ENCODE data around the gene TMA7.

TMA7 gene

GRCh38 chr3:48402907-48403306, 37.1 kb upstream of the TMA7 start:
- Histone ChIP-seq H3K9ac (no peak overlapping the region), H3K27me3 (ENCODE audit: control insufficient read depth, insufficient read depth, low read length) (no peaks in the 10 kb centered on the region), H3K4me1 (no peaks in the 10 kb centered on the region), H3K9me3 (ENCODE audit: control insufficient read depth, low read length) (no peaks in the 10 kb centered on the region), H3K79me2 (no peaks in the 10 kb centered on the region), H3K4me3 (ENCODE audit: low read depth, low read length) (no peak overlapping the region), H3K27ac (no peak overlapping the region), H3K36me3 (ENCODE audit: control insufficient read depth, insufficient read depth, low read length) (no peaks in the 10 kb centered on the region), H2AFZ (no peak overlapping the region), H3K4me2 (ENCODE audit: low read length) (no peak overlapping the region)
- TF ChIP-seq, protein P1, sequence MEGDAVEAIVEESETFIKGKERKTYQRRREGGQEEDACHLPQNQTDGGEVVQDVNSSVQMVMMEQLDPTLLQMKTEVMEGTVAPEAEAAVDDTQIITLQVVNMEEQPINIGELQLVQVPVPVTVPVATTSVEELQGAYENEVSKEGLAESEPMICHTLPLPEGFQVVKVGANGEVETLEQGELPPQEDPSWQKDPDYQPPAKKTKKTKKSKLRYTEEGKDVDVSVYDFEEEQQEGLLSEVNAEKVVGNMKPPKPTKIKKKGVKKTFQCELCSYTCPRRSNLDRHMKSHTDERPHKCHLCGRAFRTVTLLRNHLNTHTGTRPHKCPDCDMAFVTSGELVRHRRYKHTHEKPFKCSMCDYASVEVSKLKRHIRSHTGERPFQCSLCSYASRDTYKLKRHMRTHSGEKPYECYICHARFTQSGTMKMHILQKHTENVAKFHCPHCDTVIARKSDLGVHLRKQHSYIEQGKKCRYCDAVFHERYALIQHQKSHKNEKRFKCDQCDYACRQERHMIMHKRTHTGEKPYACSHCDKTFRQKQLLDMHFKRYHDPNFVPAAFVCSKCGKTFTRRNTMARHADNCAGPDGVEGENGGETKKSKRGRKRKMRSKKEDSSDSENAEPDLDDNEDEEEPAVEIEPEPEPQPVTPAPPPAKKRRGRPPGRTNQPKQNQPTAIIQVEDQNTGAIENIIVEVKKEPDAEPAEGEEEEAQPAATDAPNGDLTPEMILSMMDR (IDR thresholded peaks at IDR 0.05): no peak

DNA sequence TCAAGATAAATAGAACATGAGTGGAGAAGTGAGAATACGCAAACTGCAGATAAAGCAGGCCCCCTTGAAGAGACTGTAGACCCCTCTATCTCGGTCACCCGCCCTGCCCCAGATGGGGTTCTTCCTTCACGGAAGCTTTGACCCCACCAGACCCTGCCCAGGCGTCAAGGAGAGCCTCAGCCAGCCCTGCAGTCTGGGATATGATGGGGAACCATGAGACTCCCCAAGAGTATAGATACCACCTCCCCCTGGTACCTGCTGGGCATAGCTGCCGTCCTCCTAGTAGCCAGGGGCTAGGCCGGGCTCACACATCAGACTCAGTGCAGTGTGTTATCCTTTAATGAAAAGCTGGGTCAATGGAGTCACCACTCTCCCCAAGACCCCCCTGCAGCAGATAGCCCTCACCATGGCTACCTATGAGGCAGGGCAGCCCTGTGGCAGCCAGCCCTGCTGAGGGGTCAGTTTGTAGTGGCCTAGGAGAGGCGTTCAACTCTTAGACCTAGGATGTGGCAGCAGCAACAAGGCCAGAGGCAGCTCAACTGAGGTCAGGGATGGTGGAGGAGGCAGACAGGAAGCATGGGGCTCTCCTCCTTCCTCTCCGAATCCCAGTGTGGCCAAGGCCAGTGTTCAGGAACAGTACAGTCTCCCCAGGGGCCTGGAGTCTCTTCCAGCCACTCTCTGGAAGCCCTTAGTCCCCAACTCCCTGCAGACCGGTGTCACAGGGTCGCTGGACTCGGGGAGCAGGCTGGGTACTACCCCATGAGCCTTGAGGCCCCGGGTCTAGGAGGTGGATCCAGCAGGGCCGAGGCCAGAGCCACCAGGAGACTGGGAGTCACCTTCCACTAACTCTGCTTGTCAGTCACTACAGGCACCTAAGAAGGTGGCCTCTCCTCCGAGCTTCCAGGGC, 36.3 kb upstream of the TMA7 start:
- TF ChIP-seq, protein P1 (IDR thresholded peaks at IDR 0.05): no peak
- H3K27me3 ChIP-seq (ENCODE audit: control insufficient read depth, insufficient read depth, low read length): no peaks in the 10 kb centered on the region
- H3K36me3 ChIP-seq (ENCODE audit: control insufficient read depth, insufficient read depth, low read length): no peaks in the 10 kb centered on the region
- no peaks in the 10 kb centered on the region for H3K4me1 ChIP-seq
- H3K79me2 ChIP-seq: no peaks in the 10 kb centered on the region
- no peak overlapping the region for H3K9ac ChIP-seq
- H3K27ac ChIP-seq: no peak overlapping the region
- no peak overlapping the region for H3K4me2 ChIP-seq (ENCODE audit: low read length)
- H3K9me3 ChIP-seq (ENCODE audit: control insufficient read depth, low read length): no peaks in the 10 kb centered on the region
- H2AFZ ChIP-seq: no peak overlapping the region
- no peak overlapping the region for H3K4me3 ChIP-seq (ENCODE audit: low read depth, low read length)

DNA sequence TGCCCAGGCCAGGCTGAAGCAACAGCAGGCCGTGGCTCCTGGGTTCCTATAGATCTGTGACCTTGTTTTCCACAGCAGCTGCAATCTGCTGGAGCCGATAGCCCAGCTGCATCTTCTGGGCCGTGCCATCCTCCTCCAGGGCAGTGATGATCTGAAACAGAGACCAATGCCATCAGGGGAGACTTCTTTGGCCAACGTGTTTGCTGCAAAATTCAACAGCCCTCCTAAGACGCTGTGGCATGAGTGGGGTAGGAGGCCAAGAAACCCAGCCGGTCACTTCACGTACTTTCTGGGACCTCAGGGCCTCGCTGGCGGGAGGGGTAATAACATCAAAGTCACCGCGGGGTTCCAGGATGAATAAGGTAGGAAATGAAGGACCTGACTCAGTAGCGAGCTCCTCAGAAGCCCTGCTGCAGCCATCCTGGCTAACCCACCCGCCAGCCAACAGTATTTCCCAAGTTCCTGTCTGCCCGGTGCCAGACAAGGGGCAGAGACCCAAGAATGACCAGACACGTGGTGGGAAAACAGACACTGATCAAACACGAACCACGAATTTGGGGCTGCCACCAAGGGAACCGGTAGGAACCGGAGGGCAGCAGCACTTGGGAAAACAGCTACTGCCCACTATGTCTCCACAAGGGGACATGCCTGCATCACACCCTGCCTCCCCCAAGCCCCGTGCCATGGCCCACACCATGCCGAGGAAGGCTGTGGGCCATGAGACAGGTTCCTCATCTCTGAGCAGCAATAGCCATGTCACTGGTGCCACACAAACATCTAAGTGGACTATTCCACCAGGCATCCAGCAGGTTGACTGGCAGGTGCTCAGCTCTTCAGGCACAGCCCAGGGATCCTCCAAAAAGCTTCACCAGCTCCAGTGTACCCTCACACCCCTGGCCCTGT, 35.4 kb upstream of the TMA7 start:
- TF ChIP-seq, protein P1 (IDR thresholded peaks at IDR 0.05): no peak
- Histone ChIP-seq H3K4me3 (ENCODE audit: low read depth, low read length) (no peak overlapping the region), H3K36me3 (ENCODE audit: control insufficient read depth, insufficient read depth, low read length) (no peaks in the 10 kb centered on the region), H3K27me3 (ENCODE audit: control insufficient read depth, insufficient read depth, low read length) (no peaks in the 10 kb centered on the region), H3K4me2 (ENCODE audit: low read length) (no peak overlapping the region), H2AFZ (no peak overlapping the region), H3K9me3 (ENCODE audit: control insufficient read depth, low read length) (no peaks in the 10 kb centered on the region), H3K9ac (no peak overlapping the region), H3K4me1 (no peaks in the 10 kb centered on the region), H3K79me2 (no peaks in the 10 kb centered on the region), H3K27ac (no peak overlapping the region)

GRCh38 chr3:48405343-48405881, 34.6 kb upstream of the TMA7 start:
- no peaks in the 10 kb centered on the region for H3K36me3 ChIP-seq (ENCODE audit: control insufficient read depth, insufficient read depth, low read length)
- no peaks in the 10 kb centered on the region for H3K79me2 ChIP-seq
- TF ChIP-seq, protein P1 (IDR thresholded peaks at IDR 0.05): no peak
- no peak overlapping the region for H3K4me3 ChIP-seq (ENCODE audit: low read depth, low read length)
- H3K4me1 ChIP-seq: no peaks in the 10 kb centered on the region
- no peak overlapping the region for H2AFZ ChIP-seq
- no peak overlapping the region for H3K27ac ChIP-seq
- no peak overlapping the region for H3K9ac ChIP-seq
- H3K9me3 ChIP-seq (ENCODE audit: control insufficient read depth, low read length): no peaks in the 10 kb centered on the region
- H3K4me2 ChIP-seq (ENCODE audit: low read length): no peak overlapping the region
- no peaks in the 10 kb centered on the region for H3K27me3 ChIP-seq (ENCODE audit: control insufficient read depth, insufficient read depth, low read length)

All from parathyroid adenoma (tissue), 2 donors.